GM10248 (cell line): ENCODE results near the gene PRIM1.

Experiments used
- CTCF ChIA-PET: fragments of 300-600 bp; sonication (Branson Sonifier 250); formaldehyde crosslinking; extraction: SDS; loops from one replicate; lab custom pipeline; 2021; ENCODE audit warnings: antibody characterized with exemption; lab: Yijun Ruan, JAX
- POLR2A ChIA-PET: fragments of 350-650 bp; sonication (Branson Sonifier 250); formaldehyde crosslinking; extraction: SDS; loops from one replicate; lab custom pipeline; 2020; ENCODE audit warnings: antibody characterized with exemption; lab: Yijun Ruan, JAX
- DNase-seq: peaks from one replicate; pipeline ENCODE4 v3.0.0; 2012; ENCODE audit errors: extremely low spot score
- TF ChIP-seq, protein P1 (sequence below): IDR thresholded peaks from 2 replicates; pipeline ENCODE4 v1.5.1; 2012; ENCODE audit warnings: mild to moderate bottlenecking, low read depth; ENCODE audit errors: extremely low read depth, missing control alignments, control extremely low read depth

The PRIM1 gene

GRCh38 chr12:56684745-56685359 lies 67.3 kb downstream of the PRIM1 start:
- TF ChIP-seq, protein P1, sequence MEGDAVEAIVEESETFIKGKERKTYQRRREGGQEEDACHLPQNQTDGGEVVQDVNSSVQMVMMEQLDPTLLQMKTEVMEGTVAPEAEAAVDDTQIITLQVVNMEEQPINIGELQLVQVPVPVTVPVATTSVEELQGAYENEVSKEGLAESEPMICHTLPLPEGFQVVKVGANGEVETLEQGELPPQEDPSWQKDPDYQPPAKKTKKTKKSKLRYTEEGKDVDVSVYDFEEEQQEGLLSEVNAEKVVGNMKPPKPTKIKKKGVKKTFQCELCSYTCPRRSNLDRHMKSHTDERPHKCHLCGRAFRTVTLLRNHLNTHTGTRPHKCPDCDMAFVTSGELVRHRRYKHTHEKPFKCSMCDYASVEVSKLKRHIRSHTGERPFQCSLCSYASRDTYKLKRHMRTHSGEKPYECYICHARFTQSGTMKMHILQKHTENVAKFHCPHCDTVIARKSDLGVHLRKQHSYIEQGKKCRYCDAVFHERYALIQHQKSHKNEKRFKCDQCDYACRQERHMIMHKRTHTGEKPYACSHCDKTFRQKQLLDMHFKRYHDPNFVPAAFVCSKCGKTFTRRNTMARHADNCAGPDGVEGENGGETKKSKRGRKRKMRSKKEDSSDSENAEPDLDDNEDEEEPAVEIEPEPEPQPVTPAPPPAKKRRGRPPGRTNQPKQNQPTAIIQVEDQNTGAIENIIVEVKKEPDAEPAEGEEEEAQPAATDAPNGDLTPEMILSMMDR, result no peak
- no peak for DNase-seq
- CTCF ChIA-PET, result interaction anchor here (0.7 to 2.6 kb wide), 4 partner anchors 16 to 342 kb away, joined by 3 to 10 read pairs (median 7); no protein-coding TSS in a partner anchor
- POLR2A ChIA-PET, result interaction anchor here (1.7 kb wide), 1 partner anchor 48 kb away, joined by 6 read pairs; no protein-coding TSS in a partner anchor

GRCh38 chr12:56682323-56682722 lies 69.8 kb downstream of the PRIM1 start:
- ChIA-PET POLR2A (no interaction called here), CTCF (interaction anchor here (1.2 kb wide), 1 partner anchor 25 kb away, joined by 3 read pairs; no protein-coding TSS in a partner anchor)
- no peak for DNase-seq
- TF ChIP-seq, protein P1, result no peak
